Adrenal gland (tissue), 12 donors: ENCODE measurements around the gene EMP1. TPM values are rescaled to one million over a fixed set of nuclear protein-coding genes. Genes with fewer than 3 reads are reported as not detected.

ENCODE experiments used
- DNase-seq, 7 donors: peaks; one replicate each; pipeline ENCODE4 v3.0.0-alpha.2; 2019 to 2020
- H3K27ac ChIP-seq, 5 donors: fragments of 200-600 bp; sonication (generic) in 4 of 5; 1 replicate in 3 of 5; 2 replicates in 2 of 5; pipeline versions ENCODE4 v1.5.1 to v1.8.0; 2016 to 2020; ENCODE audit warnings: mild to moderate bottlenecking in 1 of 5
- H3K27me3 ChIP-seq: fragments of 200-600 bp; 2 replicates; pipeline ENCODE4 v1.8.0; 2021
- H3K36me3 ChIP-seq, 2 donors: fragments of 200-600 bp; replicated peaks in 1 of 2; 1 replicate in 1 of 2; 2 replicates in 1 of 2; pipeline versions ENCODE4 v1.5.1 to v1.8.0; 2018 to 2022
- H3K4me1 ChIP-seq, 2 donors: fragments of 200-600 bp; replicated peaks in 1 of 2; 1 replicate in 1 of 2; 2 replicates in 1 of 2; pipeline versions ENCODE4 v1.5.1 to v1.8.0; 2018 to 2021
- H3K4me3 ChIP-seq, 4 donors: fragments of 200-600 bp; sonication (generic) in 3 of 4; one replicate each; pipeline ENCODE4 v1.5.1; 2016 to 2018
- H3K9me3 ChIP-seq, 3 donors: fragments of 200-600 bp; sonication (generic) in 1 of 3; replicated peaks in 1 of 3; 1 replicate in 2 of 3; 2 replicates in 1 of 3; pipeline versions ENCODE4 v1.5.1 to v1.8.0; 2016 to 2021
- CTCF ChIP-seq, 6 experiments: fragments of 450-650 bp in 4 of 6; fragments of 200-600 bp in 2 of 6; sonication (generic) in 1 of 6; IDR thresholded peaks; 1 replicate in 5 of 6; 2 replicates in 1 of 6; pipeline versions ENCODE4 v1.5.1 to v1.8.0; 2016 to 2021; ENCODE audit warnings: antibody characterized with exemption in 6 of 6, mild to moderate bottlenecking in 2 of 6, moderate library complexity in 1 of 6
- POLR2A ChIP-seq, 2 donors: fragments of 450-650 bp; IDR thresholded peaks; one replicate each; pipeline ENCODE4 v1.6.1; 2017; ENCODE audit warnings: antibody characterized with exemption in 2 of 2, mild to moderate bottlenecking in 2 of 2, moderate library complexity in 1 of 2
- WGBS, 4 donors: extraction: QIAGEN DNeasy Blood & Tissue Kit in 2 of 4; methylation state at CpG; one replicate each; pipeline versions ENCODE4 v1.1.5 to v1.1.7; 2013 to 2017; 5-methylcytosine and 5-hydroxymethylcytosine counted together
- intact Hi-C, 2 donors: fragments of 100-400 bp; cut with DNase I; formaldehyde crosslinking; loops; one replicate each; pipeline versions ENCODE4 v1.14.1 to v1.15.0; 2022 to 2023
- polyA plus RNA-seq, 3 donors: library from polyadenylated mRNA; stranded (reverse); fragments of 200-250 nt in 2 of 3; fragments of 350-450 nt in 1 of 3; fragmentation: Illumina TruSeq in 1 of 3; extraction: RNeasy Lipid Tissue Mini Kit (QIAGEN cat#74804) in 1 of 3; gene quantifications; one replicate each; pipeline ENCODE4 v1.2.3, GENCODE V29; 2013 to 2014
- total RNA-seq, 9 donors: library from RNA; depleted of rRNA in 4 of 9; stranded (reverse); fragments of >200 nt in 4 of 9; fragments of 120-200 nt in 1 of 9; fragmentation: NEBNext Ultra II Directional in 1 of 9; extraction: Animal tissue kit (Norgen Biotek cat#: 25700) in 1 of 9; gene quantifications; one replicate each; pipeline versions ENCODE4 v1.1.0 to v1.2.4, GENCODE V29; 2013 to 2023
- donor health status: healthy with polysubstance abuse.
- donor health status: Bipolar disorder and iron deficiency.
- donor health status: DM: yes; HTN: yes; CAD: no.
- donor health status: DM: no; HTN: no; CAD: no.
- donor health status: DM: no; HTN: no; CAD: no.
- donor health status: DM: yes; HTN: yes; CAD: no.

EMP1 gene
- total and polyA plus RNA-seq, 12 donors: 10.0 to 129 (median 66.8) TPM

GRCh38 chr12:13203034-13203922, 6.8 kb downstream of the EMP1 start:
- intact Hi-C loops: loop anchor here in 1 of 2 donors (5.0 kb wide), 1 partner anchor 106 kb away; no protein-coding TSS in a partner anchor
- no peak overlapping the region for H3K4me3 ChIP-seq

GRCh38 chr12:13204428-13204827, 7.9 kb downstream of the EMP1 start:
- H3K27ac ChIP-seq: peak overlapping the region in 1 of 5 donors; percentile 60
- H3K36me3 ChIP-seq: no peaks in the 10 kb centered on the region

More at GRCh38 chr12:13203034-13203922, 6.8 kb downstream of the EMP1 start:
- peak in 1 of 6 experiments; percentile 8 for TF ChIP-seq CTCF (IDR thresholded peaks at IDR 0.05)
- no peak for TF ChIP-seq POLR2A (IDR thresholded peaks at IDR 0.05)
- H3K27ac ChIP-seq: peak overlapping the region in 2 of 5 donors; percentile 29 to 60
- H3K9me3 ChIP-seq: no peaks in the 10 kb centered on the region
- no peaks in the 10 kb centered on the region for H3K36me3 ChIP-seq
- no peaks in the 10 kb centered on the region for H3K27me3 ChIP-seq
- peaks cover 0 to 13% of the 10 kb centered on the region in 2 donors for H3K4me1 ChIP-seq
- DNase-seq: peak in 3 of 7 donors; percentile 8 to 35 (median 22)
- WGBS, 4 donors: 52 to 67% (median 58%) methylated on average over 13 to 16 of the region's 16 CpGs

GRCh38 chr12:13205809-13206559, 9.5 kb downstream of the EMP1 start:
- H3K4me1 ChIP-seq: peaks cover 0 to 38% of the 10 kb centered on the region in 2 donors
- 65 to 78% (median 71%) methylated on average over 3 of the region's 3 CpGs for WGBS, 4 donors
- H3K27ac ChIP-seq: peak overlapping the region in 1 of 5 donors; percentile 16
- no peaks in the 10 kb centered on the region for H3K9me3 ChIP-seq
- TF ChIP-seq POLR2A (IDR thresholded peaks at IDR 0.05) (no peak), CTCF (IDR thresholded peaks at IDR 0.05) (no peak)
- H3K36me3 ChIP-seq: no peaks in the 10 kb centered on the region
- intact Hi-C loops: loop anchor here in 1 of 2 donors (5.0 kb wide), 1 partner anchor 104 kb away; the partner anchor contains the start of gene GSG1
- H3K27me3 ChIP-seq: no peaks in the 10 kb centered on the region
- no peak overlapping the region for H3K4me3 ChIP-seq
- peak in 1 of 7 donors; percentile 11 for DNase-seq

More at GRCh38 chr12:13204428-13204827, 7.9 kb downstream of the EMP1 start:
- Histone ChIP-seq H3K9me3 (no peaks in the 10 kb centered on the region), H3K4me1 (peaks cover 0 to 24% of the 10 kb centered on the region in 2 donors), H3K27me3 (no peaks in the 10 kb centered on the region), H3K4me3 (no peak overlapping the region)
- 60 to 65% (median 61%) methylated on average over 12 of the region's 12 CpGs for WGBS, 4 donors
- intact Hi-C loops: loop anchor here in 1 of 2 donors (5.0 kb wide), 1 partner anchor 107 kb away; no protein-coding TSS in a partner anchor
- no peak for DNase-seq
- TF ChIP-seq POLR2A (IDR thresholded peaks at IDR 0.05) (no peak), CTCF (IDR thresholded peaks at IDR 0.05) (no peak)

GRCh38 chr12:13206560-13206897, 10.0 kb downstream of the EMP1 start:
- WGBS, 4 donors: 76 to 86% (median 81%) methylated on average over 1 of the region's 1 CpG
- Histone ChIP-seq H3K4me3 (no peak overlapping the region), H3K27me3 (no peaks in the 10 kb centered on the region), H3K4me1 (peaks cover 0 to 42% of the 10 kb centered on the region in 2 donors), H3K36me3 (no peaks in the 10 kb centered on the region), H3K27ac (peak overlapping the region in 1 of 5 donors; percentile 16), H3K9me3 (no peaks in the 10 kb centered on the region)
- intact Hi-C loops: loop anchor here in 1 of 2 donors (5.0 kb wide), 1 partner anchor 104 kb away; the partner anchor contains the start of gene GSG1
- no peak for DNase-seq
- no peak for TF ChIP-seq CTCF (IDR thresholded peaks at IDR 0.05)
- TF ChIP-seq POLR2A (IDR thresholded peaks at IDR 0.05): no peak
